ENCODE measurements around the gene NEUROG2. TPM values are rescaled to one million over a fixed set of nuclear protein-coding genes. Genes with fewer than 3 reads are reported as not detected.
A peak's percentile ranks its signal among the peaks of the same experiment; 100 is the strongest.
"Not testable (repeated sequence)": the region's sequence is repeated elsewhere in the genome, so short reads cannot be mapped to it uniquely, and the experiment has no call there.

NEUROG2 gene
- total RNA-seq (2014; rRNA removed; shearing (Covaris generic); ENCODE audit: low replicate concordance) = not detected in 2 replicates

DNA sequence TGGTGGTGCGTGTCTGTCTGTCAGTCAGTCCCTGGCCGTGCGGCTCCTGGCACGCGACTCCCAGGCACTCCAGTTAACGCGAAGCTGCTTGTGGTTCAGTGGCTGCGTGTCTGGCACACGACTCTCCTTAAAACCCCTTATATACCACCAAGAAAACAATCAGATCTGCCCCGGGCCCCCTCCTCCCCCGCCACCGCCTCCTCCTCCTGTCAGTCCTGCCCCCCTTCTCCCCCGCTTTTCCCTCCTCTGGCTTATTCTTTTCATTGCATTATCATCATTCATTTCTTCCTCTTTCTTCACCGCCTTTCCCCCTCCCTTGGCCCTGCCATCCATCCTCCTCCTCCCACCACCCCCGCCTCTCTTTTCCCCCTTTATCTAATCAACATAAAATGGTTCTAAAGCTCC lies at the start of gene NEUROG2:
NEUROG2 (minus strand) TSS at position 115 of the 405 bp plus-strand sequence. CDS start 705 bp downstream, outside the sequence.
- in situ Hi-C loops (cut with HindIII; ENCODE audit: low pct_unique_long_range_greater_than_20kb, low sequenced_read_pairs) = no loop called here
- no peak for DNase-seq (ENCODE audit: low read depth)

DNA sequence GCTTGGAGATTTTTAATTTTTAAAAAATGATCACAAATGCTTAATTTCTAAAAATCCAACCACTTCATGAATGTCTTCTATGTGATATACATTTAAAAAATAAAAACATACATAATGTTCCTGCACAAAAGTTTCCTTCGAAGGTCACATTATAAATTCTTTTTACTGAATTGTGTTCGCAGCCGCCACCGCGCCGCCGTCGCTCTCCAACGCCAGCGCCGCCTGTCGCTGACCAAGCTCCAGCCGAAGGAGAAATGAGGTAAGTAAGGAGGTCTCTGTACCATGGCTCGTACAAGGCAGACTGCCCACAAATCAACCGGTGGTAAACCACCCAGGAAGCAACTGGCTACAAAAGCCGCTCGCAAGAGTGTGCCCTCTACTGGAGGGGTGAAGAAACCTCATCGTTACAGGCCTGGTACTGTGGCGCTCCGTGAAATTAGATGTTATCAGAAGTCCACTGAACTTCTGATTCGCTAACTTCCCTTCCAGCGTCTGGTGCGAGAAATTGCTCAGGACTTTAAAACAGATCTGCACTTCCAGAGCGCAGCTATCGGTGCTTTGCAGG lies 48.8 kb upstream of the NEUROG2 start:
- in situ Hi-C loops (cut with HindIII; ENCODE audit: low pct_unique_long_range_greater_than_20kb, low sequenced_read_pairs) = no loop called here
- DNase-seq (ENCODE audit: low read depth) = no peak

DNA sequence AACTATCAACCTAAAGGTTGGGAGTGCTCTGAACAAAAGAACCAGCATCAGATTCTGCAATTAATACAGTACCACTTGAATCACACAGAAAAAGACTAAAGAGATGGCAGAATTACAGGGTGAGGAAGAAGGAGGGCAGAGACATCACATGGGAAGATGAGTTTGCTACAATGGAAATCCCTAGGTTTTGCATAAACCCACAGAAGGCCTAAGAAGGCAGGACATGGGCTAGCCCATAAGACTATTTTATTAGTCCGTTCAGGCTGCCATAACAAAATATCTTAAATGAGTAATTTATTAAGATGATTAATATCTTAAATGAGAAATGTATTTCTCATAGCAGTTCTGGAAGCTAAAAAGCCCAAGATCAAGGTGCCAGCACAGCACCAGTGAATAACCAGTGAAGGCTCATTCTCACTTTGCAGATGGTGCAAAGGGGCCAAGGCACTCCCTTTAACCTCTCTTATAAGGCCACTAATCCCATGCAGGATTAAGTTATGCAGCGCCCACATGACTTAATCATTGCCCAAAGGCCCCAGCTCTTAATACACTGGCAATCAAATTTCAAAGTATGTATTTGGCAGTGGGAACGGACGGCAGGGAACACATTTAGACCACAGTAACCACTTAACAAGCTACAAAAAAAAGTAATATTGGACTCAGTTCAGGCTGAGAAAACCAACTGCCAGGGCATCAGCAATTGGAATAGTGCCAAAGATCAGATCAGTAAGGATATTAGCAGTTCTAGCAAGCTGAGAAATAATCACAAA lies 47.6 kb upstream of the NEUROG2 start:
- DNase-seq (ENCODE audit: low read depth) = no peak
- in situ Hi-C loops (cut with HindIII; ENCODE audit: low pct_unique_long_range_greater_than_20kb, low sequenced_read_pairs) = no loop called here

DNA sequence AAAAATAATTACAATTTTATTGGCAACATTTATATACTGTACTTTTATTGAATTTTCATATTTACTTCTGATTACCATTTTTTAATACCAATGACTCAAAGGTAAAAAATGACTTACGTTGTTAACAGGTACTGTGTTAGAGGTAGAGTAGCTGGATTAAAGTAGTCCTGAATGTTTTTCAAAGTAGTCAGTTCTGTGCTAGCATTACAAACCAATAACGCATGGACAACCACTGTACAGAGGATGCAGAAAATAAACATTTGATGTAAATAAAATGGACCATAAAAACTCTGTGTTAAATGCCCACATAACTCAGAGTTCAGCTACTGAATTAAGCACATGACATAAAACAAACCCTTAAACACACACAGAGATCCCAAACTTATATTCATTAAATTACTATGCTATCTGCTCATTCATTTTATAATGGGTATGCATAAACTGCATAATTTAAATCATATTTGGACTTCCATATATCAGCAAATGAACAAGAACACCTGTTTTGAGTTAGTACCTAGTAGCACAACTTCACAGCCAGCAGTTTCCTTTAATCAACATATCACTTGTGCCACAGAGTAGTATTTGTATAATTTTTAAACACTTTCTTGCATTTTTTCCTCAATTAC lies 46.4 kb upstream of the NEUROG2 start:
- DNase-seq (ENCODE audit: low read depth) = no peak
- in situ Hi-C loops (cut with HindIII; ENCODE audit: low pct_unique_long_range_greater_than_20kb, low sequenced_read_pairs) = no loop called here

GRCh38 chr4:112560084-112560483 lies 44.1 kb upstream of the NEUROG2 start:
- no peak for DNase-seq (ENCODE audit: low read depth)
- in situ Hi-C loops (cut with HindIII; ENCODE audit: low pct_unique_long_range_greater_than_20kb, low sequenced_read_pairs) = no loop called here

DNA sequence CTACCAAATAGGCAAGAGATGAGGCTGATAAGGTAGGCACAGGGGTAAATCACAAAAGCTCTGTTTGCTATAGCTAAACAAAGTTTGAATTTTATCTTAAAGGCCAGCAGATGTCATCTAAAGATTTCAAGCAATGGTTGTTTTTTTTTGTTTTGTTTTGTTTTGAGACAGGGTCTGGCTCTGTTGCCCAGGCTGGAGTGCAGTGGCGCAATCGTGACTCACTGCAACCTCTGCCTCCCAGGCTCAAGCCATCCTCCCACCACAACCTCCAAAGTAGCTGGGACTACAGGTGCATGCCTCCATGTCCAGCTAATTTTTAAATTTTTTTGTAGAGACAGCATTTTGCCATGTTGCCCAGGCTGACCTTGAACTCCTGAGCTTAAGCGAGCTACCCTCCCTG lies 43.1 kb upstream of the NEUROG2 start:
- in situ Hi-C loops (cut with HindIII; ENCODE audit: low pct_unique_long_range_greater_than_20kb, low sequenced_read_pairs) = no loop called here
- DNase-seq (ENCODE audit: low read depth) = no peak

- in situ Hi-C loops (cut with HindIII; ENCODE audit: low pct_unique_long_range_greater_than_20kb, low sequenced_read_pairs) = no loop called here
- DNase-seq (ENCODE audit: low read depth) = no peak
Measured at GRCh38 chr4:112557676-112558411, 41.9 kb upstream of the NEUROG2 start.

DNA sequence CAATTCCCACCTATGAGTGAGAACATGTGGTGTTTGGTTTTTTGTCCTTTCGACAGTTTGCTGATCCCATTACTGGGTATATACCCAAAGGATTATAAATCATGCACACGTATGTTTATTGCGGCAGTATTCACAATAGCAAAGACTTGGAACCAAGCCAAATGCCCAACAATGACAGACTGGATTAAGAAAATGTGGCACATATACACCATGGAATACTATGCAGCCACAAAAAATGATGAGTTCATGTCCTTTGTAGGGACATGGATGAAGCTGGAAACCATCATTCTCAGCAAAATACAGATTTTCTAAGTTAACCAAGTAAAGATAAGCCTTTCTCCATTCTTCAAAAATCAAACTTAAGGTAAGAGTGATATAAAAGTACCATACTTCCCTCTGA lies 38.3 kb upstream of the NEUROG2 start:
- in situ Hi-C loops (cut with HindIII; ENCODE audit: low pct_unique_long_range_greater_than_20kb, low sequenced_read_pairs) = not testable (repeated sequence)

GRCh38 chr4:112552668-112553067 lies 36.7 kb upstream of the NEUROG2 start:
- in situ Hi-C loops (cut with HindIII; ENCODE audit: low pct_unique_long_range_greater_than_20kb, low sequenced_read_pairs) = no loop called here
- peak; percentile 38 for DNase-seq (ENCODE audit: low read depth)

More for the DNA sequence above, 38.3 kb upstream of the NEUROG2 start:
- DNase-seq (ENCODE audit: low read depth) = not testable (repeated sequence)

GRCh38 chr4:112550728-112551127 lies 34.7 kb upstream of the NEUROG2 start:
- in situ Hi-C loops (cut with HindIII; ENCODE audit: low pct_unique_long_range_greater_than_20kb, low sequenced_read_pairs) = no loop called here

DNA sequence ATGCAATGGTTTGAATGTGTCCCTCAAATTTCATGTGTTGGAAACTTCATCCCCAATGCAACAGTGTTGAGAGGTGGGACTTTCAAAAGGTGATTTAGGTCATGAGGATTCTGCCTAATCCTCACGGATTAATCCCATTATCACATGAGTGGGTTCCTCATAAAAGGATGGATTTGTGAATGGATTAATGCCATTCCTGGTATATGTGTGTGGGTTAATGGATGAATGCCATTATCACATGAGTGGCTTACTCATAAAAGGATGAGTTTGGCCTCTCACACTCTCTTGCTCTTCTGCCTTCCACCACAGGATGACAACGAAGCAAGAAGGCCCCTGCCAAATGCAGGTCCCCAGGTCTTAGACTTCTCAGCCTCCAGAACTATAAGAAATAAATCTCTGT lies 30.5 kb upstream of the NEUROG2 start:
- in situ Hi-C loops (cut with HindIII; ENCODE audit: low pct_unique_long_range_greater_than_20kb, low sequenced_read_pairs) = no loop called here
- DNase-seq (ENCODE audit: low read depth) = no peak

More at GRCh38 chr4:112550728-112551127, 34.7 kb upstream of the NEUROG2 start:
- DNase-seq (ENCODE audit: low read depth) = no peak

- in situ Hi-C loops (cut with HindIII; ENCODE audit: low pct_unique_long_range_greater_than_20kb, low sequenced_read_pairs) = no loop called here
- no peak for DNase-seq (ENCODE audit: low read depth)
Measured at GRCh38 chr4:112545346-112545745, 29.4 kb upstream of the NEUROG2 start.

DNA sequence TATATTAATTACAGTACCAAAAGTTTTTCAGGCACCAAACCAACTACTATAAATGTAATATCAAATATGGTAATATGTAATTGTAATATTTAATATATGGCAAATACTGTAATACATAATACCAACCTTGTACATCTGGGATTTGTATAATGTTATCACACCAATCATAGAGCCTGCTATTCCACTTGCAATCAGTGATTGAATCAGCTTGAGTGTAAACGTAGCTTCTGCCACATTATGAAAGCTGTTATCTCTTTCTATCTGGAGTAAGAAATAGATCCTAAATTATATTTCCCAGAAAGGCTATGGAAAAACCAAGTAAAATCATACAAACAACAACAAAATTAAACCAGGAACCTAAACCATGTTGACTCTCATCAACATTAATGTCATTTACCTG lies 24.7 kb upstream of the NEUROG2 start:
- no peak for DNase-seq (ENCODE audit: low read depth)

DNA sequence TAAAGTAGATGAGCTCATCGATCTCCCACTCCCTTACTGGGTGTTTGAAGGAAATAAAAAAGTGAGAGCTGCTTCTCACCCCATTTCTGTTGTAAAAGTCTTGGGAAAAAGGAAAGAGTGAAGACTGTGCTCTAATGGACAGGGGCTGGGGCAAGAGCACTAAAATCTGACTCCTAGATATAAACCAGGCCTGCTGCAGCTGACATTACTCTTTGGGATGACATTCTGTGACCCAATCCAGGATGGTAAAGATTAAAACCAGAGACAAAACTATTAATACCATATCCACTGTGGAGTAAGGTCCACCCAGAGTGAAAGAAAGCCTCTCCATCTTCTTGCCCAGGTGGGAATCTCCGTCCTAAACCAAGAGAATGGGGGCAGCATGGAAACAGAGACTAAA lies 20.1 kb upstream of the NEUROG2 start:
- in situ Hi-C loops (cut with HindIII; ENCODE audit: low pct_unique_long_range_greater_than_20kb, low sequenced_read_pairs) = no loop called here
- DNase-seq (ENCODE audit: low read depth) = no peak

More for the DNA sequence above, 24.7 kb upstream of the NEUROG2 start:
- in situ Hi-C loops (cut with HindIII; ENCODE audit: low pct_unique_long_range_greater_than_20kb, low sequenced_read_pairs) = no loop called here

GRCh38 chr4:112532267-112532666 lies 16.3 kb upstream of the NEUROG2 start:
- in situ Hi-C loops (cut with HindIII; ENCODE audit: low pct_unique_long_range_greater_than_20kb, low sequenced_read_pairs) = no loop called here

GRCh38 chr4:112531146-112531545 lies 15.2 kb upstream of the NEUROG2 start:
- no peak for DNase-seq (ENCODE audit: low read depth)
- in situ Hi-C loops (cut with HindIII; ENCODE audit: low pct_unique_long_range_greater_than_20kb, low sequenced_read_pairs) = no loop called here

More at GRCh38 chr4:112532267-112532666, 16.3 kb upstream of the NEUROG2 start:
- no peak for DNase-seq (ENCODE audit: low read depth)

GRCh38 chr4:112526061-112526460 lies 10.1 kb upstream of the NEUROG2 start:
- in situ Hi-C loops (cut with HindIII; ENCODE audit: low pct_unique_long_range_greater_than_20kb, low sequenced_read_pairs) = no loop called here
- no peak for DNase-seq (ENCODE audit: low read depth)

- in situ Hi-C loops (cut with HindIII; ENCODE audit: low pct_unique_long_range_greater_than_20kb, low sequenced_read_pairs) = no loop called here
- DNase-seq (ENCODE audit: low read depth) = no peak
Measured at GRCh38 chr4:112523764-112524505, 8.0 kb upstream of the NEUROG2 start.
